HCT116 (cell line): ENCODE results near the gene TAS2R5. TPM values are rescaled to one million over a fixed set of nuclear protein-coding genes. Genes with fewer than 3 reads are reported as not detected.

Experiments used
- ATAC-seq: fragments of 200-7000 bp; cut with Tn5 transposase; 2 replicates; pipeline ENCODE4 v1.9.1; 2020; ENCODE audit warnings: mild to moderate bottlenecking, moderate library complexity
- BruUV-seq: library from RNA; stranded (reverse); fragments of 400-500 nt; replicated peaks from 2 replicates; lab custom pipeline; 2021; lab: Mats Ljungman, UMichigan
- CTCF ChIA-PET: fragments of 300-600 bp; sonication (Branson Sonifier 250); formaldehyde crosslinking; loops from one replicate; lab custom pipeline; 2021; ENCODE audit warnings: antibody characterized with exemption; lab: Charles Lee
- POLR2A ChIA-PET: fragments of 300-600, 350-600 bp; sonication (Branson Sonifier 250); formaldehyde crosslinking; loops from one replicate; lab custom pipeline; 2021; ENCODE audit warnings: antibody characterized with exemption; lab: Charles Lee
- RAD21 ChIA-PET, 2 experiments: fragments of 300-600 bp; sonication (Branson Sonifier 250); formaldehyde crosslinking; loops; one replicate each; lab custom pipeline; 2023; ENCODE audit warnings: low total read pairs in 2 of 2; ENCODE audit not compliant: uncharacterized antibody in 2 of 2, unreplicated experiment in 2 of 2, low non-redundant PET in 1 of 2; lab: Charles Lee
- DNase-seq: peaks from one replicate; pipeline ENCODE4 v3.0.0-alpha.2; 2010; ENCODE audit warnings: low read depth, low spot score
- H2AFZ ChIP-seq: fragments of 200-600 bp; shearing (Covaris generic), sonication (generic); 2 replicates; pipeline ENCODE4 v1.6.1; 2017; ENCODE audit warnings: low read depth, mixed run types, mixed read lengths, antibody characterized with exemption, low read length; ENCODE audit not compliant: poor library complexity, severe bottlenecking
- H3K27ac ChIP-seq: 2 replicates; pipeline ENCODE4 v1.5.1; 2012; ENCODE audit warnings: low read depth, low read length
- H3K27me3 ChIP-seq: fragments of 200-600 bp; sonication (generic); 2 replicates; pipeline ENCODE4 v1.6.1; 2016; ENCODE audit warnings: mixed run types, low read length, mixed read lengths; ENCODE audit not compliant: insufficient read depth
- H3K36me3 ChIP-seq, 2 experiments: fragments of 200-500 bp in 1 of 2; fragments of 200-600 bp in 1 of 2; sonication (Bioruptor generic) in 1 of 2; sonication (generic) in 1 of 2; 2 replicates each; pipeline versions ENCODE4 v1.5.1 to v1.6.1; 2014 to 2016; ENCODE audit warnings: low read length in 2 of 2, inconsistent platforms in 1 of 2, mixed read lengths in 1 of 2, mixed run types in 1 of 2; ENCODE audit not compliant: insufficient read depth in 2 of 2, control insufficient read depth in 1 of 2
- H3K4me1 ChIP-seq, 2 experiments: fragments of 200-600 bp in 1 of 2; sonication (generic) in 1 of 2; 2 replicates each; pipeline versions ENCODE4 v1.5.1 to v1.6.1; 2012 to 2017; ENCODE audit warnings: low read length in 2 of 2, inconsistent platforms in 1 of 2, mild to moderate bottlenecking in 1 of 2, mixed read lengths in 1 of 2, mixed run types in 1 of 2, moderate library complexity in 1 of 2; ENCODE audit not compliant: insufficient read depth in 2 of 2, control insufficient read depth in 1 of 2
- H3K4me2 ChIP-seq: fragments of 200-600 bp; sonication (generic); 2 replicates; pipeline ENCODE4 v1.6.1; 2017; ENCODE audit warnings: mixed run types, low read length, mixed read lengths
- H3K4me3 ChIP-seq, 2 experiments: fragments of 200-600 bp in 1 of 2; sonication (generic) in 1 of 2; replicated peaks in 1 of 2; 2 replicates each; pipeline ENCODE4 v1.5.1; 2011 to 2016; ENCODE audit warnings: low read length in 2 of 2, control low read depth in 1 of 2, low read depth in 1 of 2, mild to moderate bottlenecking in 1 of 2, mixed read lengths in 1 of 2, mixed run types in 1 of 2
- H3K79me2 ChIP-seq: fragments of 200-600 bp; sonication (generic); 2 replicates; pipeline ENCODE4 v1.6.1; 2017; ENCODE audit warnings: mild to moderate bottlenecking, mixed run types, low read length, moderate library complexity, mixed read lengths; ENCODE audit not compliant: insufficient read depth
- H3K9ac ChIP-seq: fragments of 200-600 bp; sonication (generic); 2 replicates; pipeline ENCODE4 v1.6.1; 2016; ENCODE audit warnings: low read length, mixed read lengths
- H3K9me2 ChIP-seq: fragments of 200-600 bp; sonication (generic), shearing (Covaris generic); 2 replicates; pipeline ENCODE4 v1.6.1; 2017; ENCODE audit warnings: mixed run types, mild to moderate bottlenecking, moderate library complexity; ENCODE audit not compliant: insufficient read depth
- H3K9me3 ChIP-seq, 2 experiments: fragments of 200-500 bp in 1 of 2; fragments of 200-600 bp in 1 of 2; sonication (Bioruptor generic) in 1 of 2; sonication (generic) in 1 of 2; 2 replicates each; pipeline ENCODE4 v1.6.1; 2014 to 2017; ENCODE audit warnings: low read length in 2 of 2, mixed read lengths in 2 of 2, inconsistent platforms in 1 of 2, low read depth in 1 of 2, mild to moderate bottlenecking in 1 of 2, mixed run types in 1 of 2, moderate library complexity in 1 of 2; ENCODE audit not compliant: control insufficient read depth in 1 of 2, insufficient read depth in 1 of 2
- H4K20me1 ChIP-seq: fragments of 200-600 bp; sonication (generic), shearing (Covaris generic); 2 replicates; pipeline ENCODE4 v1.6.1; 2017; ENCODE audit warnings: mixed run types, mild to moderate bottlenecking, moderate library complexity; ENCODE audit not compliant: insufficient read depth
- ATF3 ChIP-seq: IDR thresholded peaks from 2 replicates; pipeline ENCODE4 v1.6.1; 2012
- CBX3 ChIP-seq: IDR thresholded peaks from 2 replicates; pipeline ENCODE4 v1.6.1; 2012; ENCODE audit warnings: low read depth
- CEBPB ChIP-seq: IDR thresholded peaks from 2 replicates; pipeline ENCODE4 v1.6.1; 2012; ENCODE audit warnings: low read depth
- EGR1 ChIP-seq: IDR thresholded peaks from 2 replicates; pipeline ENCODE4 v1.6.1; 2012; ENCODE audit warnings: low read depth
- EZH2phosphoT487 ChIP-seq: fragments of 200-600 bp; IDR thresholded peaks from 2 replicates; pipeline ENCODE4 v1.6.1; 2018; ENCODE audit warnings: antibody characterized with exemption, borderline replicate concordance
- JUND ChIP-seq: IDR thresholded peaks from 2 replicates; pipeline ENCODE4 v1.6.1; 2012
- MAX ChIP-seq: IDR thresholded peaks from 2 replicates; pipeline ENCODE4 v1.6.1; 2012
- POLR2A ChIP-seq: IDR thresholded peaks from 2 replicates; pipeline ENCODE4 v1.7.0; 2011; ENCODE audit warnings: borderline replicate concordance; ENCODE audit not compliant: insufficient read depth, insufficient read length; ENCODE audit errors: extremely low read depth
- POLR2AphosphoS5 ChIP-seq: IDR thresholded peaks from 2 replicates; pipeline ENCODE4 v1.6.1; 2011; ENCODE audit warnings: mild to moderate bottlenecking, low read depth, low read length, moderate library complexity
- RAD21 ChIP-seq: IDR thresholded peaks from 2 replicates; pipeline ENCODE4 v1.6.1; 2012; ENCODE audit warnings: low read depth, mild to moderate bottlenecking
- REST ChIP-seq: IDR thresholded peaks from 2 replicates; pipeline ENCODE4 v1.6.1; 2012; ENCODE audit warnings: low read depth
- SIN3A ChIP-seq: IDR thresholded peaks from 2 replicates; pipeline ENCODE4 v1.6.1; 2012; ENCODE audit warnings: low read depth
- SP1 ChIP-seq: IDR thresholded peaks from 2 replicates; pipeline ENCODE4 v1.6.1; 2012; ENCODE audit warnings: low read depth
- SRF ChIP-seq: IDR thresholded peaks from 2 replicates; pipeline ENCODE4 v1.6.1; 2012; ENCODE audit warnings: low read depth
- TCF7L2 ChIP-seq: IDR thresholded peaks from 2 replicates; pipeline ENCODE4 v1.7.0; 2011; ENCODE audit warnings: borderline replicate concordance, inconsistent platforms; ENCODE audit not compliant: insufficient read depth, insufficient read length; ENCODE audit errors: extremely low read depth
- YY1 ChIP-seq: IDR thresholded peaks from 2 replicates; pipeline ENCODE4 v1.6.1; 2011; ENCODE audit warnings: low read length, low read depth, moderate library complexity, mild to moderate bottlenecking; ENCODE audit not compliant: insufficient replicate concordance; ENCODE audit errors: extremely low read depth
- ZBTB33 ChIP-seq: IDR thresholded peaks from 2 replicates; pipeline ENCODE4 v1.6.1; 2011; ENCODE audit warnings: mild to moderate bottlenecking, low read length, moderate library complexity; ENCODE audit not compliant: insufficient replicate concordance; ENCODE audit errors: extremely low read depth
- ZFX ChIP-seq: fragments of 450-650 bp; IDR thresholded peaks from 2 replicates; pipeline ENCODE4 v1.6.1; 2017
- ZNF274 ChIP-seq: fragments of 200-500 bp; sonication (Bioruptor generic); IDR thresholded peaks from 2 replicates; pipeline ENCODE4 v1.6.1; 2014; ENCODE audit warnings: mild to moderate bottlenecking, low read depth, low read length, inconsistent platforms
- intact Hi-C: fragments of 100-400 bp; cut with micrococcal nuclease; formaldehyde crosslinking; loops from 2 replicates; pipeline ENCODE4 v1.10.0; 2022
- total RNA-seq: library from RNA; stranded (reverse); gene quantifications from one replicate; pipeline ENCODE4 v1.2.1, GENCODE V29; 2021; ENCODE audit not compliant: unreplicated experiment

The TAS2R5 gene
- total RNA-seq, 1 experiment from 2014 or later = 1.7 TPM

- no peak for TF ChIP-seq CEBPB
- no peak for TF ChIP-seq SIN3A
- TF ChIP-seq ATF3 = no peak
- TF ChIP-seq SRF = no peak
- no peak for TF ChIP-seq SP1
- TF ChIP-seq REST = no peak
- no peak for TF ChIP-seq ZFX
- TF ChIP-seq POLR2AphosphoS5 = no peak
- no peak for TF ChIP-seq EGR1
- no peak for TF ChIP-seq ZBTB33
- no peak for TF ChIP-seq JUND
- no peak for TF ChIP-seq EZH2phosphoT487
- no peak for TF ChIP-seq YY1
- no peak for TF ChIP-seq POLR2A
- no peak for TF ChIP-seq MAX
- TF ChIP-seq ZNF274 = no peak
- no peak for TF ChIP-seq RAD21
- no peak for TF ChIP-seq CBX3
- TF ChIP-seq TCF7L2 = no peak
- CTCF ChIA-PET = no interaction called here
- H3K9me2 ChIP-seq = no peaks in the 10 kb centered on the region
- no peaks in the 10 kb centered on the region for H3K9me3 ChIP-seq
- no peaks in the 10 kb centered on the region for H3K79me2 ChIP-seq
- H3K27me3 ChIP-seq = no peaks in the 10 kb centered on the region
- no peak within 1 kb of the TSS for H3K4me3 ChIP-seq
- no peak within 1 kb of the TSS for H2AFZ ChIP-seq
- H4K20me1 ChIP-seq = no peaks in the 10 kb centered on the region
- ATAC-seq = no peak
- H3K9ac ChIP-seq = no peak within 1 kb of the TSS
- no peaks in the 10 kb centered on the region for H3K4me1 ChIP-seq
- POLR2A ChIA-PET = no interaction called here
- RAD21 ChIA-PET = no interaction called here
- BruUV-seq = no TSS peak
- H3K27ac ChIP-seq = no peak within 1 kb of the TSS
- intact Hi-C loops = no loop called here
- DNase-seq = no peak
- H3K4me2 ChIP-seq = no peak within 1 kb of the TSS
- peaks cover 3 to 7% of the 10 kb centered on the region in 2 experiments; a peak in 3 of 4 replicates for H3K36me3 ChIP-seq
Observed at GRCh38 chr7:141763797-141764196, 26.2 kb upstream of the TAS2R5 start, which contains the start of gene TAS2R3. Gene TAS2R3 (plus strand): TSS chr7:141764097. CDS start chr7:141764159, 62 bp downstream.
